HL-60/S4 treated with retinoic acid at 250 ng/mL for 4 days and 3 days (cell line): ENCODE data around the gene UBE2M.

Experiments used
- in situ Hi-C: fragments of 300-500 bp; cut with MboI; formaldehyde crosslinking; loops from 2 replicates; pipeline ENCODE4 v1.7.0; 2022; ENCODE audit warnings: low sequenced_read_pairs

The UBE2M gene

DNA sequence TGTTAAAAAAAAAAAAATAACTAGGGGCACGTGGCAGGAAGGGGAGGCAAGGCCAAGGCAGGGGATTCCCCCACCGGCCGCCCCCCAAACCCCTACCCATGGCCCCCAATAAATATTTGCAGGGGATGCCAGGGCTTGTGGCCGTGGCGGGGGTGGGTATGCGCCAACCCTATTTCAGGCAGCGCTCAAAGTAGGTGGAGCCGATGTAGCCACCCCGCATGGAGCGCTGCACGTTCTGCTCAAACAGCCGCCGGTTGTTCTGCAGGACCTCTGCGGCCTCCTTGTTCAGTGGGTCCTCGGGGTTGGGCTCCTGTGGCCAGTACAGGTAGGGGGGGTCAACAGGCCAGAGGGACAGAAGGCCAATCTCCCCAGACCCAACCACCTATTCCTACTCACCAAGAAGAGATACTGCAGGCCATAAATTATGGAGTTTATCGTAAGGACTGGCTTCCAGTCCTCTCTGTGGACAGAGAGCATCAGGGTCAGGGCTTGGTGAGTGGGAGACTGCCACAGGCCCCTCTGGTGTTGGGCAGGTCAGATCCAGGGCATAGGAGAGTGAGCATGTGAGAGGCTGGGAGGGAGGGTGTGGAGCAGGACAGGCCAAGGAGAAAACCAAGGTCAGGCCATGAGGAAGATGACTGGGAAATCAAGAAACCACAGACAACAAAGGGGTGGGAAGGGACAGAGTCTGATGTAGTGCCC lies 2.3 kb downstream of the UBE2M start:
- in situ Hi-C loops: no loop called here

DNA sequence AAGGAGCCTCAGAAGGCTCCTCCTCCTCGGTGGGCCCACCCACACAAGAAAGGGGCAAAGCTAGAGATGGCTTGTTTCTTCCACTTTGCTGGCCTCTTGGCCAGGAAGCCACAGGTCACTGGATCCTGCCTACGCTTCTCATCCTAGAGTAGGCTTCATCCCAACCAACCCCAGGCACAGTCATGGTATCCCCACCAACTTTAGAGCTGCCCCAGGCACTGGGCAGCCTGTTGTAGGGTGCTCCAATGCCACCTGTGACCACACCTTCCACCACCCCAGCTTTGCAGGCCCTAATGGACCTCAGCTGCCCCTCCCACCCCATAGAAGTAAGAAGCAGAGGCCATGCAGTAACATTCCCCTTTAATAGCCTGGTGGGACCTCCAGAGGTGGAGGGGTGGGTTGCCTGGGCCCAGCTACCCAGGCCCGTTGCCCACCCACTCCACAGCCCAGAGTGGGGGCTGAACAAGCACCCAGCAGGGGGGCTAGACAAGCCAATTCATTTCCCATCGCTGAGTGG lies 3.0 kb downstream of the UBE2M start:
- in situ Hi-C loops: no loop called here

DNA sequence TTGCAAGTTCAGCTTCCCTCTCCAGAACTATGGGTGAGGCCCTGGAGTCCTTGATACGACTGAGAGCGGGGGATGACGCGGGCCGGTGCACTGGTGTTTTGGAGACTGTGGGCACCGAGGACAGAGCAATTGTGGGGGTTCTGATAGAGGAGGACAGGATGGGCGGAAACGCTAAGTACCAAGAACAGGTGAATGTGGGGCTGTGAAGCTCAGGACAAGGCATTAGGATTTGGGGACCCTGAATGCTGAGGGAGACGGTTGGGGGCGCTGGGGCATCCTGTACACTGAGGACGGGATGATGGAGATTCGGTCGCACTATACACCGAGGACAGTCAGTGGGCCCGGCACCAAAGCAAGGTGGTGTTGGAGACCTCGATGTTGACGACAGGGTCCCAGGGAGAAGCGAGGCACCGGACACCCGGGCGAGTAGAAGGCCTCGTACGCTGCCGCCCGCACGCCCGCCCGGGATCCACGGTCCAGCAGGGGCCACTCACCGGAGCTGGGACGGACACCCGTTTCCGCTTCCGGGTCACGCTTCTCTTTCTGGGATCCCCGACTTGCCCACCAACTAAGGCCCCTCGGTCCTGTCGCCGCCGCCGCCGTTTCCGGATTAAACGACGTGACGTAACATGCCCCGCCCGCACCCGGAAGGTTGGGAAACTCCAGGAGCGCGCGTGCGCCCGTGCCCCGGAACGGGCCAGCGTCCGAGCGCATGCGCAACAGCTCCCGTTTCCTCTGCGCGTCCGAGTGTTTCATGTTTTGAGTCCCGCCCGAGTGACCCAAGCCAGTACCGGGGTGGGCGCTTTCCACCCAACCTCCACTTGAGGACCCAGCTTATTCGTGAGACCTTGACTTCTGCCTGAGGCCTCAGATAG lies 3.7 kb downstream of the UBE2M start, which contains the start of gene CHMP2A:
Gene CHMP2A (minus strand): TSS at position 612 of the 875 bp plus-strand sequence. CDS start 893 bp downstream, outside the sequence.
- in situ Hi-C loops: no loop called here

DNA sequence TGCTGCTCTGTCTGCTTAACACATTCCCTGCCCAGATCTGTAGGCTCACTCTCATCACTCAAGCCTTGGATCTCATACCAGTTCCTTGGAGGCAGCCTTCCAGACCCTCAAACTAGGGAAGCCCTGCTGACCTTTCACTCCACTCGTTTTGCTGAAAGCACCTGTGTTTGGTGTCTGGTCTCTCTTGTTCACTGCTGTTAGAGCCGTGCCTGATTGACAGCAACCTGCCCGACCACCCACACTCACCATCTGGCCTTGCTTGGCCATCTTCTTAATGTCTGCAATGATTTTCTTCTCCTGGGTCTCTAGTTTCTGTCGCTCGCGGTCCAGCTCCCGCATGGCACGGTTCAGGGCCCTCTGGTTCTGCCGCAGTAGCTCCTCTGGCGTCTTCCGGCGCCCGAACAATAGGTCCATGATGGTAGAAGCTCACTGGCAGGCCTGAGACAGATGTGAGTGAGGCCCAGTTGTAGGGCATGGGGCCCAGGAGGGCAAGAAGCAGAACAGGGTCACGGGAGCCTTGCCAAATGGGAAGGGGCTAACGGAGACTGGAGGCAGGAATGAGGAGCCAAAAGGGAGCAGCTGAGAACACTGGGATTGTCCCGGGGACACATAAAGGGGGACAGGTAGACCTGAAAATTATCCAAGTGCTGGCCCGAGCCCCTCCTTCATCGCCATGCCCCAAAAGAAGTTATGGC lies 4.5 kb downstream of the UBE2M start:
- in situ Hi-C loops: no loop called here

DNA sequence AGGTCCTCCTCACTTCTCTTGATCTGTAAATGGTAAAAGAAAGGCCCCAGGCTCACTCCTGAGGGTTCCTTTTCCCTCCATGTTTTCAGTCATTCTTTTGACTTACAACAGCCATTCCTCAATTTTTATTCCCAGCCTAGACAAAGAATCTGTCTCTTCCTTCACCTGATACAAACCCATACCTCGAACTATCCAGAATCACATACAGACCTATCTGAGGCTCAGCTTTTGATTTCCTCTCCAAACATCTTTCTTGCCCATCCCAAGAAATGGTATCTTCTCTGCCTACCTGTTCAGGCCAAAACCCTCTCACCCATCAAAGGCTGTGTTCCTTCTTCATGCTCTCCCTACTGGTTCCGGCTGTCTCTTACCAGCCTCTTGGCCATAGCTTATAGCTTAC lies 5.8 kb downstream of the UBE2M start:
- in situ Hi-C loops: no loop called here

DNA sequence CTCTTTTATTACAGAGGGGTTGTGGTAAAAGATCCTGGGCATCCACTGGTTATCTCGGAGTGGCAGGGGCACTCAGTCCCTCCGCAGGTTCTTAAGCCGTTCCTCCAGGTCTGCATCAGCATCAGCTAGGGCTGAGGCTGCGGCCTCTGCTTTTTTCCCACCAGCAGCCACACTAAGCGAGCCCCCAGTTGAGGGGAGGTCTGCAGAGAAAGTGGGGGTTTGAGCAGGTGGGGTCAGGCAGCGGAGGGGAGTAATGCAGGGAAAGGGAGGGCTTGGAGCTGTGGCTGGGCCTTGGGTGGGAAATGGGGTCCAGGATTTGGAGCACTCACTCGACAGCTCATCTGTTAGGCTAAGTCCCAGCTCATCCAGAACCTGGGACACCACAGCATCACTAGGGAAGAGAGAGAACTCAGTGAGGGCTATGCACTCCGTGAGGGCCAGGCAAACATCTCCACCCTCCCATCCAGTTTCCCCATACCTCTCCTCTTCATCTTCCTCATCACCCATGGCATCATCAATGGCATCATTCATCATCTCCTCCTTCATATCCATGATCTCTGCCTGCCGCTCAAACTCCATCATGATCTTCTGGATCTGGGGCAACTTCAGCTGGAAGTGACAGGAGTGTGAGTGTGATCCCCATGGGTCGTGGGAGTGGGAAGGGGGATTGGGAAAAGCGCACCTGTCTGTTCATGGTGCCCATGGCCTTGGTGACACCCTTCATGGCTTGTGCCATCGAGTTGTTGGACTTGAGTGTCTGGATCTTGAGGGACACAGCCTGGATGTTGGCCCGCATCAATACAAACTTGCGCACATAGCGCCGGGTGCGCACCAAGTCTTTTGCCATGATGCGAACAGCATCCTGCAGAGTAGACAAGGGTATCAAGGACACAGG lies 6.6 kb downstream of the UBE2M start:
- in situ Hi-C loops: no loop called here

DNA sequence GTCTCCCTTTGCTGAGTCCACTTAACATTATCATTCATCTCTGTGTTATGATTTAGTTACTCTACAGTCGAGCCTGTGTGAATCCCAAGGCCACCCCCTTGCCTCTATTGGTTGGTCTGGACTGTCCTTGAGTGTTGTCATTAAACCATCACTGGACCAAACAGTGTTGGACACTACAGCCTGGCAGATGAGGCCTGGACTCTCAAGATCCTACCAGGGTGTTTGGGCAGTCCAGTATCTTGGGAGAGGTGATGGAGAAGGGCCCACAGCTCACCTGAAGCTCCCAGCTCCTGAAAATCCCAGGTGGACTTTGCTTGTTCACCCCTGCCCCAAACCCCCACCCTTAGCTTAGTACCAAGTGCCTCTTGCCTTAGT lies 7.3 kb downstream of the UBE2M start:
- in situ Hi-C loops: no loop called here

DNA sequence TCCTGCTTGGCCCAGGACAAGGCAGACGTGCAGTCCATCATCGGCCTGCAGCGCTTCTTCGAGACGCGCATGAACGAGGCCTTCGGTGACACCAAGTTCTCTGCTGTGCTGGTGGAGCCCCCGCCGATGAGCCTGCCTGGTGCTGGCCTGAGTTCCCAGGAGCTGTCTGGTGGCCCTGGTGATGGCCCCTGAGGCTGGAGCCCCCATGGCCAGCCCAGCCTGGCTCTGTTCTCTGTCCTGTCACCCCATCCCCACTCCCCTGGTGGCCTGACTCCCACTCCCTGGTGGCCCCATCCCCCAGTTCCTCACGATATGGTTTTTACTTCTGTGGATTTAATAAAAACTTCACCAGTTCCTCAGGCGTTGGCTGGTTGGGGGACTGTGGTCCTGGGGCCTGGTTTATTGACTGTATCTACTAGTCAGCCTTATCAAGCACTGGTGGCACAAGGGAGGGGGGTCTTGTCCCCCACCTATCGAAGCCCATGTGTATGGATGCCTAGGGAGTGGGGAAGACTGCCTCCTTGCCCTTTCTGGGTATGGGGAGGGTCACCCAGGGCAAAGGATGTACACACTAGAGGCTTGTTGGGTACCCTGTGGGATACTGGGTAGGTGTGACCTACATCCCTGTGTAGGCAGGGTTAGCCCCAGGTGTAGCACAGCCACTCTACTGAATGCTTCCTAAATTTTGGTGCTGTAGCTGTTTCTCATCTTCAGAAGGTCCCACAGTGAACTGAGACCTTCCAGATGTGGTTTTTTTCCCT lies 7.9 kb downstream of the UBE2M start:
- in situ Hi-C loops: no loop called here

DNA sequence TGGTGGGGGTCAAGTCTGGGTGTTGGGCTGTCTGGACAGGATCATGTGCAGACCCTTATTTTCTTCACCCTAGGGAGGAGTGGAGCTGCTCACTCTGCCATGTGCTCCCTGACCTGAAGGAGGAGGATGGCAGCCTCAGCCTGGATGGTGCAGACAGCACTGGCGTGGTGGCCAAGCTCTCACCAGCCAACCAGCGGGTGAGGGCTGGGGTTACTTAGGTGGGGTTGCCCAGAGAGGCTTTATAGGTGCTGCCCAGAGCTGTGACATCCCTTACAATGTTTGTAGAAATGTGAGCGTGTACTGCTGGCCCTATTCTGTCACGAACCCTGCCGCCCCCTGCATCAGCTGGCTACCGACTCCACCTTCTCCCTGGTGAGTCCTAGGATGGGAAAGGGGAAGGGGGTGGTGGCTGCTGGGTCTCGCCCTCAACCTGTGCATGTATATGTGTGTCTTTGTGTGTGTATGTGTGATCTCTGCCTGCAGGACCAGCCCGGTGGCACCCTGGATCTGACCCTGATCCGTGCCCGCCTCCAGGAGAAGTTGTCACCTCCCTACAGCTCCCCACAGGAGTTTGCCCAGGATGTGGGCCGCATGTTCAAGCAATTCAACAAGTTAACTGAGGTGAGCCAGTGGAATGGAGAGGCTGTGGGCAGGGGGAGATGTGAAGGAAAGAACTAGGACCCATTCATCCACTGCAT lies 8.6 kb downstream of the UBE2M start:
- in situ Hi-C loops: no loop called here

DNA sequence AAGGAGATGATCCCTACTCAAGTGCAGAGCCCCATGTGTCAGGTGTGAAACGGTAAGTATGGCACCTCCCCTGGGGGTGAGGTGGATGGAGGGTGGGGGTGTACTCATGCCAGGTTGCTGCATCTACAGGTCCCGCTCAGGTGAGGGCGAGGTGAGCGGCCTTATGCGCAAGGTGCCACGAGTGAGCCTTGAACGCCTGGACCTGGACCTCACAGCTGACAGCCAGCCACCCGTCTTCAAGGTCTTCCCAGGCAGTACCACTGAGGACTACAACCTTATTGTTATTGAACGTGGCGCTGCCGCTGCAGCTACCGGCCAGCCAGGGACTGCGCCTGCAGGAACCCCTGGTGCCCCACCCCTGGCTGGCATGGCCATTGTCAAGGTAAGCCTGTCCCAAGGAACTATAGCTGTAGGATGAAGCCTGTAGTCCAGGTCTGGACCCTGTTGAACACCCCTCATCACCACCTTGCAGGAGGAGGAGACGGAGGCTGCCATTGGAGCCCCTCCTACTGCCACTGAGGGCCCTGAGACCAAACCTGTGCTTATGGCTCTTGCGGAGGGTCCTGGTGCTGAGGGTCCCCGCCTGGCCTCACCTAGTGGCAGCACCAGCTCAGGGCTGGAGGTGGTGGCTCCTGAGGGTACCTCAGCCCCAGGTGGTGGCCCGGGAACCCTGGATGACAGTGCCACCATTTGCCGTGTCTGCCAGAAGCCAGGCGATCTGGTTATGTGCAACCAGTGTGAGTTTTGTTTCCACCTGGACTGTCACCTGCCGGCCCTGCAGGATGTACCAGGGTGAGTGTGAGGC lies 9.3 kb downstream of the UBE2M start:
- in situ Hi-C loops: no loop called here

DNA sequence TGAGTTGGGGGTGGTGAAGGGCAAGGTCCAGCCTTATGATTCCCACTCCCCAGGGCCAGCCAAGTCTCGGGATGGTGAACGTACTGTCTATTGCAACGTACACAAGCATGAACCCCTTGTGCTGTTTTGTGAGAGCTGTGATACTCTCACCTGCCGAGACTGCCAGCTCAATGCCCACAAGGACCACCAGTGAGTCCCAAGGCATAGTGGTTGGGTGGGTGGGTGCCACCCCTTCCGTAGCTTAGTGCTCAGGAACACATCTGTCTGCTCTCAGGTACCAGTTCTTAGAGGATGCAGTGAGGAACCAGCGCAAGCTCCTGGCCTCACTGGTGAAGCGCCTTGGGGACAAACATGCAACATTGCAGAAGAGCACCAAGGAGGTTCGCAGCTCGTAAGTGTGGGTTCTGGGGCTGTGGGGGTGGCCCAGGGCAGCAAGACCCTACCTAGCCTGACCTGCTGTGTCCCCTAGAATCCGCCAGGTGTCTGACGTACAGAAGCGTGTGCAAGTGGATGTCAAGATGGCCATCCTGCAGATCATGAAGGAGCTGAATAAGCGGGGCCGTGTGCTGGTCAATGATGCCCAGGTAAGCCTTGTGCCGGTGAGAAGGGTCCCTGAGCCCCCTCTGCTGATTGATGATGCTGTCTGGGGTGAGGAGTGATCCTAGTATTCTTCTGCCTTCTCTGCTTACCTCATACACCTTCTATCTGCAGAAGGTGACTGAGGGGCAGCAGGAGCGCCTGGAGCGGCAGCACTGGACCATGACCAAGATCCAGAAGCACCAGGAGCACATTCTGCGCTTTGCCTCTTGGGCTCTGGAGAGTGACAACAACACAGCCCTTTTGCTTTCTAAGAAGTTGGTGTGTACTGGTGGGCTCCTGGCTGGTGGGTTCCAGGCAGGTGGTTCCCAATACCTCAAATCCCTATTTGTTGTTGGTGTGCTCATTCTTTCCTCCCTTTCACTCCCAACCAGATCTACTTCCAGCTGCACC lies 10.8 kb downstream of the UBE2M start:
- in situ Hi-C loops: no loop called here

DNA sequence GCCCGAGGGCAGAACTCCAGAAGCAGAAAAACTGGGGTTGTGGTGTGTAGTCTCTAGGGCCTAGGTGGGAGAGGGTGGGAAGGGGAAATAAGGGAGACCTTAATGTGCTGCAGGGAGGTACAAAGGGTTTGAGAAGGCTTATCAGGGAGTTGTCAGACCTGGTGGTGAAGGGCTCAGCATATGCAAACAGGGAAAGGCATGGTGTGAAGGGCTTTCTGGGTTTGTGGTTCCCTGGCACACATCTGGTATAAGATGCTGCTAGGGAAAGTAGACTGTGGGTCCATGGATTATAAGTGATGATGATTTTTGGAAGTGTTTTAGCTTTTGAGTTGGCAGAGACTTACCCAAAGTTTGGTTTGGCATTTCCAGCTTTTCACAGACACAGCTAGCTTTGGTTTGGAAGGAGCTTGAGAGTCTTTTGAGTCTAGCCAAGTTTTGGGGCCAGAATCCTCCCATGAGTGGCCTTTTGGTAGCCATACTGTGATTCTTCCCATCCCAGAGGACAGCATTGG lies 12.3 kb downstream of the UBE2M start:
- in situ Hi-C loops: no loop called here

DNA sequence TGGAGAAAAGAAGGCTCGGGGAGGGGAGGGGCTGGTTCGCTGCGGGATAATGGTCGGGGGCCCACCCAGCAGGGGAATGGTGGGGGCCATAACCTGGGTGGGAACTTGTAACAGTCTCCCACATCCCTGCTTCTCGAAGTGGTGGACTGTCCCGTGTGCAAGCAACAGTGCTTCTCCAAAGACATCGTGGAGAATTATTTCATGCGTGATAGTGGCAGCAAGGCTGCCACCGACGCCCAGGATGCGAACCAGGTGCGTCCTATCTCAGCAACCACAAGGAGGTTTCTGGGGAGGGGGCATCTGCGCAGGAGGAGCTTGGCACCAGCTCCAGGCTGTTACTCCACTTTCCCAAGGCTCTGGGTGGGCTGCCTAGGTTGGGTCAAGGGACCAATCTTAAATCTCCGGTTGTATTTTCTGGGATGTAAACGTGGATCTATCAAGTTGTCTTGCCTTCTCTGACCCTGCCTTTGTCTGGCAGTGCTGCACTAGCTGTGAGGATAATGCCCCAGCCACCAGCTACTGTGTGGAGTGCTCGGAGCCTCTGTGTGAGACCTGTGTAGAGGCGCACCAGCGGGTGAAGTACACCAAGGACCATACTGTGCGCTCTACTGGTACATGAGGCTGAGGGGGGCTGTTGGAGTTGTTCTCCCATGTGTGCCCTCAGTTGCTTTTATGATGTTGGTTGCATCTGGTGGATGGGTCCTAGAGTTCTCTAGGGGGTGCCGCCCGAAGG lies 13.0 kb downstream of the UBE2M start:
- in situ Hi-C loops: no loop called here

DNA sequence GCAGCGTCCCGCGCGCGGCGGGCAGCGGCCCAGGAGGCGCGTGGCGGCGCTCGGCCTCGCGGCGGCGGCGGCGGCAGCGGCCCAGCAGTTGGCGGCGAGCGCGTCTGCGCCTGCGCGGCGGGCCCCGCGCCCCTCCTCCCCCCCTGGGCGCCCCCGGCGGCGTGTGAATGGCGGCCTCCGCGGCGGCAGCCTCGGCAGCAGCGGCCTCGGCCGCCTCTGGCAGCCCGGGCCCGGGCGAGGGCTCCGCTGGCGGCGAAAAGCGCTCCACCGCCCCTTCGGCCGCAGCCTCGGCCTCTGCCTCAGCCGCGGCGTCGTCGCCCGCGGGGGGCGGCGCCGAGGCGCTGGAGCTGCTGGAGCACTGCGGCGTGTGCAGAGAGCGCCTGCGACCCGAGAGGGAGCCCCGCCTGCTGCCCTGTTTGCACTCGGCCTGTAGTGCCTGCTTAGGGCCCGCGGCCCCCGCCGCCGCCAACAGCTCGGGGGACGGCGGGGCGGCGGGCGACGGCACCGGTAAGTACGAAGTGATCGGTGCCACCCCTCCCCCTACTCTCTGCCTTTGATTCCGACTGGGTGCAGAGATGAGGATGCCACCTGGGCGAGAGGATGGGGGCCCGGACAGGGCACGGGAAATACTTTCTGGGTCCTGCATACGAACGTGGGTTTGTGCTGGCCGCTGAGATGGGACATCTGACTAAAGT lies 13.7 kb downstream of the UBE2M start:
- in situ Hi-C loops: no loop called here

DNA sequence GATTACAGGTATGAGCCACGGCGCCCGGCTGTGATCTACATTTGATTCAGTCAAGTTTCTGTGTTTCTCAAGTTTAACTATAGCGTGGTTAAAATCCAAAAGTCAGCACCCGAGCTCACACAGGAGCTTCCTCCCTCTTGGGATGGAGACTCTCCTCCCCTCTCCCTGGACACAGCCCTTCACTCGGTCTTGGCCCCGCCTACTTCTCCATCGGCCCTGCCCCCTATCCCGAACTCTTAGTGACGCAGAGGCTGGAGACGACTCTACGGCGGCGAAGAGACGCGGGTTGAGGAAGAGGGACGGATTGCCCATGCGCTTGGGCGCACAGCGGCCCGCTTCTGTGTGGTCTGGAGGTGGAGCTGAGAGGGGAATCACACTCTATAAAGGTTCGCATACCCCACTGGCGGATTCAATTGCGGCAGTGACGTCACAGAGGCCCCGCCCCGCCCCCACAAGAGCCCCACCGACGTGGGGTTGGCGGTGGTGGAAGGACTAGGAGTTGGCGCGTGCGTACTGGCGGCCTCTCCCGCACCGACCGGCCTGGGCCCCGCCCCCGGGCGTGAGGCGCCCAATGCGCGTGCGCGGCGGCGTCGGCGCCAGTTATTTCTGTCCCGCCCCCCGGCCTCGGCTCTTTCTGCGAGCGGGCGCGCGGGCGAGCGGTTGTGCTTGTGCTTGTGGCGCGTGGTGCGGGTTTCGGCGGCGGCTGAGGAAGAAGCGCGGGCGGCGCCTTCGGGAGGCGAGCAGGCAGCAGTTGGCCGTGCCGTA lies 14.4 kb downstream of the UBE2M start, which contains the start of gene TRIM28:
Gene TRIM28 (plus strand): TSS at position 239 of the 765 bp plus-strand sequence. CDS start 694 bp downstream, outside the sequence.
- in situ Hi-C loops: no loop called here
